CD4-positive, alpha-beta memory T cell (primary cell): ENCODE data around the gene MICAL2. TPM values are rescaled to one million over a fixed set of nuclear protein-coding genes. Genes with fewer than 3 reads are reported as not detected.
A peak's percentile ranks its signal among the peaks of the same experiment; 100 is the strongest.

ENCODE experiments used
- CTCF ChIA-PET: fragments of 350-600 bp; sonication (Branson Sonifier 250); formaldehyde crosslinking; loops from one replicate; lab custom pipeline; 2021; ENCODE audit warnings: inconsistent platforms; ENCODE audit not compliant: partially characterized antibody; lab: Charles Lee
- POLR2A ChIA-PET: fragments of 350-600 bp; sonication (Branson Sonifier 250); formaldehyde crosslinking; loops from one replicate; lab custom pipeline; 2021; ENCODE audit not compliant: partially characterized antibody; lab: Charles Lee
- DNase-seq, 5 donors: peaks; one replicate each; pipeline versions ENCODE4 v3.0.0 to v3.0.0-alpha.2; 2020 to 2022; ENCODE audit warnings: mixed read lengths in 1 of 5
- H3K27ac ChIP-seq: one replicate; pipeline ENCODE4 v1.7.0; 2013; ENCODE audit warnings: low read depth, low read length
- H3K27me3 ChIP-seq: 2 replicates; pipeline ENCODE4 v1.7.0; 2013; ENCODE audit warnings: mild to moderate bottlenecking, low read length, moderate library complexity; ENCODE audit not compliant: insufficient read depth
- H3K36me3 ChIP-seq: 2 replicates; pipeline ENCODE4 v1.7.0; 2013; ENCODE audit warnings: mild to moderate bottlenecking, low read length, moderate library complexity; ENCODE audit not compliant: insufficient read depth
- H3K4me1 ChIP-seq: 2 replicates; pipeline ENCODE4 v1.7.0; 2013; ENCODE audit warnings: mild to moderate bottlenecking, low read length, moderate library complexity; ENCODE audit not compliant: insufficient read depth
- H3K4me3 ChIP-seq, 2 donors: one replicate each; pipeline ENCODE4 v1.7.0; 2013; ENCODE audit warnings: low read length in 2 of 2, mild to moderate bottlenecking in 1 of 2
- H3K9me3 ChIP-seq, 2 donors: one replicate each; pipeline ENCODE4 v1.7.0; 2013; ENCODE audit warnings: low read length in 2 of 2, control low read depth in 1 of 2; ENCODE audit not compliant: control insufficient read depth in 1 of 2
- H3K27ac Mint-ChIP-seq, 7 donors: one replicate each; pipeline ENCODE4 v1.8.0; 2020 to 2021; ENCODE audit warnings: mixed read lengths in 7 of 7, mild to moderate bottlenecking in 6 of 7, inconsistent platforms in 3 of 7, moderate library complexity in 3 of 7
- H3K27me3 Mint-ChIP-seq, 2 donors: one replicate each; pipeline ENCODE4 v1.8.0; 2020 to 2021; ENCODE audit warnings: mixed read lengths in 2 of 2
- H3K36me3 Mint-ChIP-seq, 2 donors: one replicate each; pipeline ENCODE4 v1.8.0; 2020 to 2021; ENCODE audit warnings: mixed read lengths in 2 of 2, inconsistent platforms in 1 of 2, mild to moderate bottlenecking in 1 of 2
- H3K4me1 Mint-ChIP-seq, 4 donors: one replicate each; pipeline ENCODE4 v1.8.0; 2020 to 2021; ENCODE audit warnings: mixed read lengths in 4 of 4, mild to moderate bottlenecking in 1 of 4
- H3K4me3 Mint-ChIP-seq, 8 donors: one replicate each; pipeline ENCODE4 v1.8.0; 2020 to 2021; ENCODE audit warnings: mixed read lengths in 8 of 8, mild to moderate bottlenecking in 7 of 8, moderate library complexity in 6 of 8, inconsistent platforms in 3 of 8
- H3K9me3 Mint-ChIP-seq, 8 donors: one replicate each; pipeline ENCODE4 v1.8.0; 2020 to 2021; ENCODE audit warnings: mixed read lengths in 8 of 8, mild to moderate bottlenecking in 5 of 8, inconsistent platforms in 3 of 8, moderate library complexity in 1 of 8
- intact Hi-C: fragments of 100-400 bp; cut with micrococcal nuclease; formaldehyde crosslinking; loops from one replicate; pipeline ENCODE4 v1.15.1; 2023
- polyA plus RNA-seq, 2 donors: library from polyadenylated mRNA; unstranded; fragments of 300-500 nt; fragmentation: Illumina TruSeq; gene quantifications; one replicate each; pipeline ENCODE4 v1.2.3, GENCODE V29; 2021
- total RNA-seq, 2 experiments: library from RNA; stranded (reverse); gene quantifications; one replicate each; pipeline ENCODE4 v1.2.3, GENCODE V29; 2021

Gene MICAL2
- total and polyA plus RNA-seq, 4 experiments from 2014 or later: 10.9 to 38.8 (median 28.2) TPM

DNA sequence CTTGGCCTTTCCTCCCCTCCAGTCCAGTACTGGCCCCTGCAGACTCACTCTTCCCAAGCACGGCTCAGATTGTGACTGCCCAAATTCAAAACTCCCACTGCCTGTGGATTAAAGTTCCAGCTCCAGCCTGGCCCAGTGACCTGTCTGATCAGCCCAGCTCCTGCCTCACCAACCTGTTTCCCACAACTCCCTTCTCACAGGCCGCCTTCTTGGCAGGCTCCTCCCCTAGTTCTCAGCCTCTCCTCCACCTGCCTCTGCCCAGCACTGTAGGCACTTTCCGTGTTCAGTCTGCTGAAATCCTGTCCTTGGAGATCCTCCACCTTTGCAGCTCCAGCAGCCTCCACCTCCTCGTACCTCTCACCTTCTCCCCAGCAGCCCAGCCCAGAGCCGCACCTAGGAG is 68.6 kb downstream of the MICAL2 start:
- Mint-ChIP-seq H3K27ac (peak overlapping the region in 6 of 7 donors; percentile 37 to 90 (median 64)), H3K27me3 (no peaks in the 10 kb centered on the region)

DNA sequence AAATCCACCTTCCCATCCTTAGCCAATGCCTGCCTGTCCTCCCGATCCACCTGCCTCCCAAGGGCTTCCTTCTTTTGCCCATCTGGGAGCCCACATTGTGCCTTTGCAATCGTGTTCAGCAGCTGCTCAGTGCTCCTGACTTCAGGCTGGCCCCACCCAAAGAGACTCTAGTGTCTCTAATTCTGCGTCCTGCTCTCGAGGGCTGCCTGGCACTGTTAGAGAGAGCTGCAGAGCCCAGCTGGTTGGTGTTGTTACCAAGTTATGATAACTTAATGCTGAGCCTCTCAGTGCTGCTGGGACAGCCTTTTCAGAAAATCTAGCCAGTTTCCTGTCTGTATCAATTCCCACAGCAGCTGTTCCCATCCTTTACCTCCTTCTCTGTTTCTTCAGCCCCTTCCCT is 69.1 kb downstream of the MICAL2 start:
- no peak overlapping the region for H3K4me3 ChIP-seq
- Mint-ChIP-seq H3K9me3 (no peaks in the 10 kb centered on the region), H3K36me3 (no peaks in the 10 kb centered on the region), H3K27me3 (no peaks in the 10 kb centered on the region), H3K4me1 (peaks cover 24 to 36% (median 32%) of the 10 kb centered on the region in 4 donors), H3K27ac (peak overlapping the region in 5 of 7 donors; percentile 51 to 90 (median 75)), H3K4me3 (peak overlapping the region in 4 of 8 donors; percentile 24 to 68 (median 48))
- ChIA-PET POLR2A (interaction anchor here (1.9 kb wide), 1 partner anchor 11 kb away, joined by 5 read pairs; no protein-coding TSS in a partner anchor), CTCF (interaction anchor here (1.1 to 1.5 kb wide), 2 partner anchors 20 to 57 kb away, joined by 3 read pairs; no protein-coding TSS in a partner anchor)
- intact Hi-C loops: no loop called here
- no peaks in the 10 kb centered on the region for H3K27me3 ChIP-seq
- H3K9me3 ChIP-seq: no peaks in the 10 kb centered on the region
- H3K4me1 ChIP-seq: peaks cover 31% of the 10 kb centered on the region
- no peaks in the 10 kb centered on the region for H3K36me3 ChIP-seq
- DNase-seq: no peak
- H3K27ac ChIP-seq: no peak overlapping the region

More for the DNA sequence above, 68.6 kb downstream of the MICAL2 start:
- POLR2A ChIA-PET: interaction anchor here (1.9 kb wide), 1 partner anchor 11 kb away, joined by 5 read pairs; no protein-coding TSS in a partner anchor
- H3K4me1 ChIP-seq: peaks cover 35% of the 10 kb centered on the region
- DNase-seq: no peak
- Mint-ChIP-seq H3K9me3 (no peaks in the 10 kb centered on the region), H3K36me3 (no peaks in the 10 kb centered on the region), H3K4me1 (peaks cover 27 to 40% (median 33%) of the 10 kb centered on the region in 4 donors), H3K4me3 (peak overlapping the region in 5 of 8 donors; percentile 26 to 68 (median 41))
- no peaks in the 10 kb centered on the region for H3K36me3 ChIP-seq
- no peak overlapping the region for H3K4me3 ChIP-seq
- intact Hi-C loops: no loop called here
- H3K27ac ChIP-seq: no peak overlapping the region
- CTCF ChIA-PET: interaction anchor here (1.1 to 1.5 kb wide), 3 partner anchors 13 to 57 kb away, joined by 3 read pairs; no protein-coding TSS in a partner anchor
- H3K27me3 ChIP-seq: no peaks in the 10 kb centered on the region
- H3K9me3 ChIP-seq: no peaks in the 10 kb centered on the region

DNA sequence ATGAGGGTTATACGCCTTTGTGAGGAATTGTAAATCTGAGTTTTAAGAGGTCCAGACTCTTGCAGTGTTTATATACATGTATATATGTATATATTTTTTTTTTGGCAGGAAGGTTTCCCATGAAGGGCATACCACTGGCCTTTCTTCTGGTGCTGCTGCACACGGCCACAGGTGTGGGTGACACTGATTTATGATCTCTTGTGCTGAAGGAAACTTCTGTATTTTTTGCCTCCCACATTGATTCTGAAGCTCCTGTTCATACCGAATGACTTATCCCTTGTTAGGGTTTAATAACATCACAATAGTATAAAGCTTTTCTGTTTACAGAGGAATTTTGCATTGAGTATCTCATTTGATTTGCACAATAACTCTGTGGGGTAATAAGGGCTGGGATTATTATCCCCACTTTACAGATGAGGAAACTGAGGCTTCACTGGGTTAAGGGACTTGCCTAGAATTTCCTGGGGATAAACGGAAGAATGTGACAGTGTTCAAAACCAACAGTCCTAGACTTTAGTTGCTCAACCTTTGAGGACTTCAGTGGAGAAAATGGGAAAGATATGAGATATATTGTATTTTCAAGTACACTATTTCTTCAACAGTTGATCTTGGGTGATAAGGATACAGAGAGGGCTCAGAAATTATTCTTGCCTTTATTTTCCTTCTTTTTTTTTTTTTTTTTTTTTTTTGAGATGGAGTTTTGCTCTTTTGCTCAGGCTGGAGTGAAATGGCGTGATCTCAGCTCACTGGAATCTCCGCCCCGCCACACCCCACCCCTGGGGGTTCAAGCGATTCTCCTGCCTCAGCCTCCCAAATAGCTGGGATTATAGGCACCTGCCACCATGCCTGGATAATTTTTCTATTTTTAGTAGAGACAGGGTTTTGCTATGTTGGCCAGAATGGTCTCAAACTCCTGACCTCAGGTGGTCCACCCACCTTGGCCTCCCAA is 70.1 kb downstream of the MICAL2 start:
- Histone ChIP-seq H3K4me3 (no peak overlapping the region), H3K36me3 (no peaks in the 10 kb centered on the region), H3K9me3 (no peaks in the 10 kb centered on the region), H3K27me3 (no peaks in the 10 kb centered on the region), H3K4me1 (peaks cover 21% of the 10 kb centered on the region), H3K27ac (no peak overlapping the region)
- Mint-ChIP-seq H3K9me3 (no peaks in the 10 kb centered on the region), H3K4me3 (no peak overlapping the region), H3K4me1 (peaks cover 19 to 28% (median 27%) of the 10 kb centered on the region in 4 donors), H3K27ac (peak overlapping the region in 1 of 7 donors; percentile 8), H3K36me3 (no peaks in the 10 kb centered on the region), H3K27me3 (no peaks in the 10 kb centered on the region)
- CTCF ChIA-PET: interaction anchor here (0.7 to 1.5 kb wide), 5 partner anchors 13 to 94 kb away, joined by 3 to 5 read pairs (median 3); no protein-coding TSS in a partner anchor
- POLR2A ChIA-PET: no interaction called here
- DNase-seq: no peak
- intact Hi-C loops: no loop called here

DNA sequence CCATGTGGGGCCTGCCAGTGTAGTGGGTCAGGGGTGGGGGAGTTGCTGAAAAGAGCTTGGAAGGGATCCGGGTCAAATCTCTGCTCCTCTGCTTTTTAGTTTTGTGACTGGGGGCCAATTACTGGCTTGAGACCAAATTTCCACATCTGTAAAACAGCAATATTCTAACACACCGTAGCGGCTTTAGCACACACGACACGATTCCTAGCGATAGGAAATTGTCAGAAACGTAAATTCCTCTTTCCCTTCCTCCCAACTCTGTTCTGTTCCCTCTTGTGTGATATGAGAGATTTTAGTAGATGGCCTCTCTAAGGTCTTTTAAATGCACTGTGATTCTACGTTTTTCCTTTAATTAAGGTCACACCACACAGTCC is 71.9 kb downstream of the MICAL2 start:
- peaks cover 21% of the 10 kb centered on the region for H3K4me1 ChIP-seq
- CTCF ChIA-PET: interaction anchor here (0.8 to 1.2 kb wide), 3 partner anchors 9 to 339 kb away, joined by 3 to 4 read pairs (median 3); no protein-coding TSS in a partner anchor
- H3K36me3 Mint-ChIP-seq: no peaks in the 10 kb centered on the region
- H3K9me3 Mint-ChIP-seq: no peaks in the 10 kb centered on the region
- H3K27ac ChIP-seq: no peak overlapping the region
- no peak overlapping the region for H3K4me3 Mint-ChIP-seq
- H3K36me3 ChIP-seq: no peaks in the 10 kb centered on the region
- H3K27me3 Mint-ChIP-seq: no peaks in the 10 kb centered on the region
- peaks cover 12 to 21% (median 19%) of the 10 kb centered on the region in 4 donors for H3K4me1 Mint-ChIP-seq
- POLR2A ChIA-PET: interaction anchor here (0.7 kb wide), 2 partner anchors 13 kb away, joined by 3 to 4 read pairs; no protein-coding TSS in a partner anchor
- DNase-seq: no peak
- no peaks in the 10 kb centered on the region for H3K27me3 ChIP-seq
- H3K4me3 ChIP-seq: no peak overlapping the region
- H3K9me3 ChIP-seq: no peaks in the 10 kb centered on the region
- H3K27ac Mint-ChIP-seq: no peak overlapping the region
- intact Hi-C loops: no loop called here

DNA sequence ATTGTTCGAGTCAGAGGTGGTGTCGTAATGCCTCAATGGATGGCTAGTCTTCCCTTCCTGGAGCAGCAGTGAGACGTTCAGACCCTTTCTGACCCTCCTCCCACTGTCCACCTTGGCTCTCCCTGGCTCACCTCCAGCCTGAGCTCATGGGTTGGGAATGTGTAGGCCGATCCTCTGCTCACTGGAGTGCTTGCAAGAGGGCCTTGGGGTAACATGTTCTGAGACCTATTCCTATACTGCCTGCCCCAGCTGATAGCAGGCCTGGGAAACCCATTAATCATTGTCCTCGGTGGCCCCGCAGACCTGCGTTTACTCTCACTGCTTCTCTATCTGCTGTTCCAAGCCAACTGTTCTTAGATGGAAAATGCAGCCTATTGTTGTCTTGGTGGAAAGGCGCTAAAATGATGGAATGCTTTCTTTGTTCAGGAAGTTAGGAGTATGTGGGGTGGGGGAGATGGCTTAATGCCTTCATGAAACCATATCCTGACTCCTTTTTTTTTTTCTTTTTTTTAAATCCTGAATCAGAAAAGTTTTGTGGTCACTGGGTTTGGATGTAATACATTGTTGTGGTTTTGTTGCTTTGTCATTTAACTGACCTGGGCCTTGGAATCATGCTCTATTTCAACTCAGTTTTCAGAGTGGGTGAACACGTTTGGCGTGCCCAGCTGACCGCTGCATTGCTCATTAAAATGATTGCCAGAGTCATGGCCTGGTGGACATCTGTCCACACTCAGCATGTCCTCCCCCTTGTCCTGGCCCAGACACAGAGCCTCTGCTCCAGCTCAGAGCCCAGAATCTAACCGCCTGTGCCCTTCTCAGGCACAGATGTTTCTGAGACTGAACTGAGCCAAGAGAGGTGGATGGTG is 72.5 kb downstream of the MICAL2 start:
- H3K4me3 ChIP-seq: no peak overlapping the region
- ChIA-PET POLR2A (interaction anchor here (0.7 to 1.6 kb wide), 3 partner anchors 11 to 14 kb away, joined by 3 to 4 read pairs (median 3); no protein-coding TSS in a partner anchor), CTCF (interaction anchor here (1.1 kb wide), 1 partner anchor 11 kb away, joined by 3 read pairs; no protein-coding TSS in a partner anchor)
- H3K27me3 ChIP-seq: no peaks in the 10 kb centered on the region
- DNase-seq: no peak
- no peaks in the 10 kb centered on the region for H3K9me3 ChIP-seq
- H3K27ac ChIP-seq: no peak overlapping the region
- H3K4me3 Mint-ChIP-seq: no peak overlapping the region
- H3K27me3 Mint-ChIP-seq: no peaks in the 10 kb centered on the region
- H3K36me3 ChIP-seq: no peaks in the 10 kb centered on the region
- no peak overlapping the region for H3K27ac Mint-ChIP-seq
- H3K4me1 Mint-ChIP-seq: peaks cover 12 to 25% (median 20%) of the 10 kb centered on the region in 4 donors
- no peaks in the 10 kb centered on the region for H3K9me3 Mint-ChIP-seq
- no peaks in the 10 kb centered on the region for H3K36me3 Mint-ChIP-seq
- H3K4me1 ChIP-seq: peaks cover 24% of the 10 kb centered on the region
- intact Hi-C loops: no loop called here

DNA sequence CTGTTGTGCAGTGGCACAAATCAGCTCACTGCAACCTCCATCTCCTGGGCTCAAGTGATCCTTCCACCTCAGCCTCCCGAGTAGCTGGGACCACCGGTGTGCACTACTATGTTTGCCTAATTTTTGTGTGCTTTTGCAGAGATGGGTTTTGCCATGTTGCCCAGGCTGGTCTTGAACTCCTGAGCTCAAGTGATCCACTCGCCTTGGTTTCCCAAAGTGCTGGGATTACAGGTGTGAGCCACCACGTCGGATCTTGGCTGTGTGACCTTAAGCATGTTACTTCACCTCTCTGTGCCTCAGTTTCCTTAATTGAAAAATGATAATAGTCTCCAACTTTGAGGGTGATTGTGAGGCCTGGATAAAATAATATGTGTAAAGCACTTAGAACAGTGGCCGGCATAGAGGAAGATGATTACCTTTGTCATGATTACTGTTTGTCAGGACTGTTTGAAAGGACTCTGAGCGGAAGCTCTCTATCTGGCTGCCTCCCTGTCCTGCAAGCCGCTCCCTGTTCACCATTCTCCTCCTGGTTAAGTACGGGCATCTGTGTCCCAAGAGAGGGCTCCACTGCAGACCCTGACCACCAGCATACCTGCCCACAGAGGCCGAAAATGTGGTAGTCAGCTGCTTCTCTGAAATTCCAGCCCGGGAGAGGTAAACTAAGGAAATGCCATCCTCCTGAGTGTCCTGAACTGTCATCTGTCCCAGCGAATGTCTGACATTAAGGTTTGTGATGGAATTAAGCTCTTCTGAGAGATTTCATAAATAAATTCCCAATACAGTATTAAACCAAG is 73.6 kb downstream of the MICAL2 start:
- H3K27me3 ChIP-seq: no peaks in the 10 kb centered on the region
- H3K4me3 ChIP-seq: no peak overlapping the region
- peaks cover 10 to 32% (median 18%) of the 10 kb centered on the region in 4 donors for H3K4me1 Mint-ChIP-seq
- ChIA-PET POLR2A (interaction anchor here (1.0 to 1.6 kb wide), 3 partner anchors 8 to 40 kb away, joined by 3 read pairs; no protein-coding TSS in a partner anchor), CTCF (interaction anchor here (0.7 kb wide), 1 partner anchor 192 kb away, joined by 3 read pairs; no protein-coding TSS in a partner anchor)
- intact Hi-C loops: no loop called here
- no peak overlapping the region for H3K27ac Mint-ChIP-seq
- H3K36me3 Mint-ChIP-seq: no peaks in the 10 kb centered on the region
- peaks cover 28% of the 10 kb centered on the region for H3K4me1 ChIP-seq
- no peak overlapping the region for H3K4me3 Mint-ChIP-seq
- H3K27me3 Mint-ChIP-seq: no peaks in the 10 kb centered on the region
- H3K9me3 ChIP-seq: no peaks in the 10 kb centered on the region
- no peak for DNase-seq
- no peaks in the 10 kb centered on the region for H3K9me3 Mint-ChIP-seq
- no peak overlapping the region for H3K27ac ChIP-seq
- H3K36me3 ChIP-seq: no peaks in the 10 kb centered on the region
